Kidney tubule cell (primary cell): ENCODE measurements around the gene CRACDL.
"Not testable (repeated sequence)": the region's sequence is repeated elsewhere in the genome, so short reads cannot be mapped to it uniquely, and the experiment has no call there.

Experiments used
- DNase-seq: peaks from one replicate; pipeline ENCODE4 v3.0.0-alpha.2; 2018; ENCODE audit warnings: low spot score

CRACDL gene

GRCh38 chr2:98903767-98904485, 32.1 kb downstream of the CRACDL start:
- DNase-seq = no peak

GRCh38 chr2:98903064-98903355, 33.0 kb downstream of the CRACDL start:
- DNase-seq = no peak

GRCh38 chr2:98902209-98903063, 33.6 kb downstream of the CRACDL start:
- no peak for DNase-seq

- DNase-seq = no peak
Measured at GRCh38 chr2:98901702-98902101, 34.3 kb downstream of the CRACDL start.

- DNase-seq = no peak
Measured at GRCh38 chr2:98901291-98901690, 34.7 kb downstream of the CRACDL start.

GRCh38 chr2:98900721-98901120, 35.3 kb downstream of the CRACDL start:
- DNase-seq = no peak

- DNase-seq = not testable (repeated sequence)
Measured at GRCh38 chr2:98899703-98900078, 36.3 kb downstream of the CRACDL start.

GRCh38 chr2:98899041-98899702, 36.9 kb downstream of the CRACDL start:
- DNase-seq = no peak

GRCh38 chr2:98898423-98898841, 37.6 kb downstream of the CRACDL start:
- no peak for DNase-seq

GRCh38 chr2:98897746-98898145, 38.3 kb downstream of the CRACDL start:
- DNase-seq = no peak

GRCh38 chr2:98896944-98897343, 39.1 kb downstream of the CRACDL start:
- DNase-seq = no peak

- no peak for DNase-seq
Measured at GRCh38 chr2:98896416-98896815, 39.6 kb downstream of the CRACDL start.

GRCh38 chr2:98895901-98896300, 40.1 kb downstream of the CRACDL start:
- DNase-seq = no peak

- DNase-seq = no peak
Measured at GRCh38 chr2:98895221-98895620, 40.8 kb downstream of the CRACDL start.

GRCh38 chr2:98894331-98895000, 41.6 kb downstream of the CRACDL start:
- DNase-seq = no peak

- DNase-seq = no peak
Measured at GRCh38 chr2:98893911-98894321, 42.1 kb downstream of the CRACDL start.

- no peak for DNase-seq
Measured at GRCh38 chr2:98892871-98893270, 43.2 kb downstream of the CRACDL start.

- DNase-seq = no peak
Measured at GRCh38 chr2:98891591-98891990, 44.4 kb downstream of the CRACDL start.

GRCh38 chr2:98886066-98886554, 49.9 kb downstream of the CRACDL start:
- peak; percentile 61 for DNase-seq

GRCh38 chr2:98884658-98885057, 51.4 kb downstream of the CRACDL start:
- DNase-seq = no peak

GRCh38 chr2:98883780-98884211, 52.2 kb downstream of the CRACDL start:
- DNase-seq = no peak
